A549 (cell line): ENCODE measurements around the gene PRXL2A. TPM values are rescaled to one million over a fixed set of nuclear protein-coding genes. Genes with fewer than 3 reads are reported as not detected.

Experiments
- ATAC-seq, 2 experiments: fragments of 200-7000 bp in 1 of 2; fragments of >200 bp in 1 of 2; cut with Nextera tagmentation in 1 of 2; cut with Tn5 transposase in 1 of 2; 3 replicates each; pipeline versions ENCODE4 v1.8.0 to v1.9.1; 2018 to 2020; ENCODE audit warnings: mild to moderate bottlenecking in 1 of 2, moderate library complexity in 1 of 2
- CTCF ChIA-PET: fragments of 300-600 bp; sonication (Branson Sonifier 250); formaldehyde crosslinking; extraction: SDS; loops from one replicate; lab custom pipeline; 2021; ENCODE audit warnings: antibody characterized with exemption, inconsistent platforms; lab: Yijun Ruan, JAX
- POLR2A ChIA-PET: fragments of 350-600 bp; formaldehyde crosslinking; extraction: SDS; loops from one replicate; lab custom pipeline; 2021; ENCODE audit warnings: antibody characterized with exemption, inconsistent platforms; lab: Yijun Ruan, JAX
- DNase-seq, 2 experiments: peaks; one replicate each; pipeline versions ENCODE4 v3.0.0 to v3.0.0-alpha.2; 2011 to 2016; ENCODE audit warnings: low read depth in 1 of 2, low spot score in 1 of 2
- FAIRE-seq: peaks from 2 replicates; lab custom pipeline; 2011; peaks lifted over from hg19 to GRCh38; lab: Jason Lieb, UNC
- H3K27ac ChIP-seq, 2 experiments: fragments of >200 bp; sonication (Bioruptor Twin); formaldehyde crosslinking; 3 replicates each; pipeline ENCODE4 v1.5.1; 2016 to 2017
- H3K4me1 ChIP-seq: fragments of >200 bp; sonication (Bioruptor Twin); formaldehyde crosslinking; 3 replicates; pipeline ENCODE4 v1.6.1; 2016
- H3K4me2 ChIP-seq: fragments of >200 bp; sonication (Bioruptor Twin); formaldehyde crosslinking; 3 replicates; pipeline ENCODE4 v1.6.1; 2016
- H3K4me3 ChIP-seq: fragments of >200 bp; sonication (Bioruptor Twin); formaldehyde crosslinking; 3 replicates; pipeline ENCODE4 v1.5.1; 2016
- H3K9me3 ChIP-seq: fragments of >200 bp; sonication (Bioruptor Twin); formaldehyde crosslinking; 3 replicates; pipeline ENCODE4 v1.6.1; 2016
- ATOH8 ChIP-seq: fragments of 250-450 bp; sonication (Bioruptor Pico); IDR thresholded peaks from 2 replicates; pipeline ENCODE4 v1.5.0; 2020; ENCODE audit warnings: low read depth, mild to moderate bottlenecking, moderate library complexity
- CTCF ChIP-seq: fragments of >200 bp; sonication (Bioruptor Twin); formaldehyde crosslinking; IDR thresholded peaks from 3 replicates; pipeline ENCODE4 v1.5.1; 2016
- E2F6 ChIP-seq: IDR thresholded peaks from 2 replicates; pipeline ENCODE4 v1.6.1; 2012; ENCODE audit warnings: low read depth, borderline replicate concordance
- EHF ChIP-seq: fragments of 250-450 bp; sonication (Bioruptor Pico); IDR thresholded peaks from 2 replicates; pipeline ENCODE4 v1.5.0; 2020; ENCODE audit warnings: mild to moderate bottlenecking
- ELK1 ChIP-seq: fragments of 150-350 bp; IDR thresholded peaks from 2 replicates; pipeline ENCODE4 v1.6.1; 2014; ENCODE audit warnings: low read depth, mild to moderate bottlenecking, low read length
- EP300 ChIP-seq, 2 experiments: fragments of >200 bp; sonication (Bioruptor Twin); formaldehyde crosslinking; IDR thresholded peaks; 2 replicates in 1 of 2; 3 replicates in 1 of 2; pipeline ENCODE4 v1.6.1; 2016 to 2017
- ESRRA ChIP-seq: fragments of 150-350 bp; IDR thresholded peaks from 2 replicates; pipeline ENCODE4 v1.6.1; 2014; ENCODE audit warnings: mild to moderate bottlenecking, low read length, borderline replicate concordance
- FOSB ChIP-seq: fragments of 250-450 bp; sonication (Bioruptor Pico); IDR thresholded peaks from 2 replicates; pipeline ENCODE4 v1.5.0; 2020; ENCODE audit warnings: mild to moderate bottlenecking, moderate library complexity
- FOSL2 ChIP-seq, 2 experiments: fragments of 450-650 bp in 1 of 2; fragments of >200 bp in 1 of 2; sonication (Bioruptor Twin) in 1 of 2; formaldehyde crosslinking; IDR thresholded peaks; 2 replicates each; pipeline versions ENCODE4 v1.5.0 to v1.6.1; 2016 to 2020; ENCODE audit warnings: mild to moderate bottlenecking in 1 of 2, moderate library complexity in 1 of 2
- HMGXB4 ChIP-seq: fragments of 250-450 bp; sonication (Bioruptor Pico); IDR thresholded peaks from 2 replicates; pipeline ENCODE4 v1.5.0; 2021; ENCODE audit warnings: mild to moderate bottlenecking, moderate library complexity, borderline replicate concordance
- JUN ChIP-seq, 2 experiments: fragments of >200 bp; sonication (Bioruptor Twin); formaldehyde crosslinking; IDR thresholded peaks; 2 replicates in 1 of 2; 3 replicates in 1 of 2; pipeline ENCODE4 v1.6.1; 2016 to 2017
- MAZ ChIP-seq: fragments of 150-350 bp; IDR thresholded peaks from 2 replicates; pipeline ENCODE4 v1.6.1; 2014; ENCODE audit warnings: antibody characterized with exemption, low read depth, low read length, borderline replicate concordance
- MYC ChIP-seq: IDR thresholded peaks from 2 replicates; pipeline ENCODE4 v1.6.1; 2012; ENCODE audit warnings: mild to moderate bottlenecking, inconsistent platforms, low read length, improper control_type of control experiment, borderline replicate concordance
- SMC3 ChIP-seq: fragments of >200 bp; sonication (Bioruptor Twin); formaldehyde crosslinking; IDR thresholded peaks from 3 replicates; pipeline ENCODE4 v1.6.1; 2018; ENCODE audit warnings: inconsistent platforms
- TP53 ChIP-seq: fragments of 250-450 bp; sonication (Bioruptor Pico); IDR thresholded peaks from 2 replicates; pipeline ENCODE4 v1.5.0; 2021; ENCODE audit warnings: mild to moderate bottlenecking, moderate library complexity
- USF2 ChIP-seq: fragments of 450-650 bp; IDR thresholded peaks from 2 replicates; pipeline ENCODE4 v1.6.1; 2014; ENCODE audit warnings: antibody characterized with exemption
- WGBS: methylation state at CpG from one replicate; pipeline ENCODE4 v1.1.6; 2017; ENCODE audit errors: missing lambda C conversion rate; 5-methylcytosine and 5-hydroxymethylcytosine counted together
- polyA plus RNA-seq, 4 experiments: library from polyadenylated mRNA; depleted of rRNA in 3 of 4; stranded (reverse); fragments of >200 nt; fragmentation: RNase III in 1 of 4; extraction: RNeasy Plus Mini Kit Qiagen cat#74134 plus additional on column Dnase treatment in 1 of 4; gene quantifications; 2 replicates in 3 of 4; 3 replicates in 1 of 4; pipeline ENCODE4 v1.2.3, GENCODE V29; 2011 to 2017

PRXL2A gene
- polyA plus RNA-seq, 2 of the 4 experiments (the other 2 are of a cell fraction): 55.0 to 59.3 TPM

- TF ChIP-seq EP300 (IDR thresholded peaks at IDR 0.05) (no peak), CTCF (peak; percentile 98), USF2 (no peak), TP53 (CRISPR knock-in tag) (0 out of 2 replicates have a peak, but pooled peaks have one; percentile 14)
These were observed 36.4 kb downstream of the PRXL2A start (continued) for GRCh38 chr10:80444646-80445319.

- H3K4me3 ChIP-seq: no peak overlapping the region
- DNase-seq: no peak
- no peak overlapping the region for H3K4me2 ChIP-seq
- CTCF ChIA-PET: interaction anchor here (0.6 to 38.6 kb wide), 9 partner anchors 18 to 886 kb away, joined by 3 to 928 read pairs (median 4); no protein-coding TSS in a partner anchor
- H3K9me3 ChIP-seq: peaks cover 14% of the 10 kb centered on the region
- peak overlapping the region; percentile 60 to 80; a peak in 5 of 6 replicates for H3K27ac ChIP-seq
- peaks cover 36% of the 10 kb centered on the region for H3K4me1 ChIP-seq
- FAIRE-seq: no peak
- POLR2A ChIA-PET: interaction anchor here (0.7 kb wide), 1 partner anchor 58 kb away, joined by 6 read pairs; no protein-coding TSS in a partner anchor
- WGBS: 79% methylated on average over 7 of the region's 7 CpGs
- no peak for TF ChIP-seq ESRRA
- TF ChIP-seq ELK1: no peak
- TF ChIP-seq MAZ: no peak
- TF ChIP-seq MYC: no peak
- no peak for TF ChIP-seq ATOH8 (CRISPR knock-in tag)
- TF ChIP-seq FOSL2 (IDR thresholded peaks at IDR 0.05): no peak
- no peak for TF ChIP-seq FOSL2 (CRISPR knock-in tag; IDR thresholded peaks at IDR 0.05)
- TF ChIP-seq SMC3: no peak
- no peak for TF ChIP-seq JUN (IDR thresholded peaks at IDR 0.05)
- no peak for TF ChIP-seq EHF (CRISPR knock-in tag)
- TF ChIP-seq E2F6: no peak
- TF ChIP-seq HMGXB4 (CRISPR knock-in tag): no peak
- TF ChIP-seq FOSB (CRISPR knock-in tag): no peak
- no peak for ATAC-seq
These were observed 39.3 kb downstream of the PRXL2A start for GRCh38 chr10:80447436-80448190.
